Epithelial cell of proximal tubule (primary cell): ENCODE measurements around the gene MT2A. TPM values are rescaled to one million over a fixed set of nuclear protein-coding genes. Genes with fewer than 3 reads are reported as not detected.

Source experiments
- DNase-seq: peaks from one replicate; pipeline ENCODE4 v3.0.0-alpha.2; 2011; ENCODE audit warnings: low read depth
- H3K4me3 ChIP-seq: 2 replicates; pipeline ENCODE4 v1.5.1; 2011; ENCODE audit warnings: low read depth, mild to moderate bottlenecking, low read length
- total RNA-seq: library from RNA; depleted of rRNA; stranded (reverse); fragments of >200 nt; gene quantifications from 2 replicates; pipeline ENCODE4 v1.2.3, GENCODE V29; 2015
- TF ChIP-seq, protein P1 (sequence below): conservative IDR thresholded peaks from 2 replicates; pipeline ENCODE4 v1.5.1; 2012; ENCODE audit warnings: low read depth, mild to moderate bottlenecking, low read length

MT2A gene
- total RNA-seq, 1 donor from 2014 or later: 1,559 TPM

DNA sequence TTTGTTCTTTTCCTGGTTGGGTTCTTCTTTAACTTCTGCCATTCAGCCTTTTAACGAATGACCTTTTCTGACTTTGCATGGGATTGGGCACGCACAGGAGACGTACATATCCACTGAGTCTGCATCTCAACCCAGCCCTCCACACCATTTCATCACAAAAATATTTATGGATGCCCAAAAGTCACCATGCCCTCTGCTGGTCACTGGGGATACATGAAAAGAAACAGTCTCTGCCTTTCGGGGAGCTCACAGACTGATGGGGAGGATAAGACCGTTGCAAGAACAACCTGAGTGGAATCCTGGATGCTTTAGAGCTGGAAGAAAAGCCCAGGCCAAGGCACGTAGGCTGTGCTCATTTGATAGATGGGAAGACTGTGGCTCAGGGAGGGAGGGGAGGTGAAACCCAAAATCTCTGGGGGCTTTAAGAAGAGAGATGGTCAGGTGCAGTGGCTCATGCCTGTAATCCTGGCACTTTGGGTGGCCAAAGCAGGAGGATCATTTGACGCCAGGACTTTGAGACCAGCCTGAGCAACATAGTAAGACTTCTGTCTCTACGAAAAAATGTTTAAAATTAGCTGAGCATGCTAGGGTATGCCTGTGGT, 7.9 kb upstream of the MT2A start:
- TF ChIP-seq, protein P1, sequence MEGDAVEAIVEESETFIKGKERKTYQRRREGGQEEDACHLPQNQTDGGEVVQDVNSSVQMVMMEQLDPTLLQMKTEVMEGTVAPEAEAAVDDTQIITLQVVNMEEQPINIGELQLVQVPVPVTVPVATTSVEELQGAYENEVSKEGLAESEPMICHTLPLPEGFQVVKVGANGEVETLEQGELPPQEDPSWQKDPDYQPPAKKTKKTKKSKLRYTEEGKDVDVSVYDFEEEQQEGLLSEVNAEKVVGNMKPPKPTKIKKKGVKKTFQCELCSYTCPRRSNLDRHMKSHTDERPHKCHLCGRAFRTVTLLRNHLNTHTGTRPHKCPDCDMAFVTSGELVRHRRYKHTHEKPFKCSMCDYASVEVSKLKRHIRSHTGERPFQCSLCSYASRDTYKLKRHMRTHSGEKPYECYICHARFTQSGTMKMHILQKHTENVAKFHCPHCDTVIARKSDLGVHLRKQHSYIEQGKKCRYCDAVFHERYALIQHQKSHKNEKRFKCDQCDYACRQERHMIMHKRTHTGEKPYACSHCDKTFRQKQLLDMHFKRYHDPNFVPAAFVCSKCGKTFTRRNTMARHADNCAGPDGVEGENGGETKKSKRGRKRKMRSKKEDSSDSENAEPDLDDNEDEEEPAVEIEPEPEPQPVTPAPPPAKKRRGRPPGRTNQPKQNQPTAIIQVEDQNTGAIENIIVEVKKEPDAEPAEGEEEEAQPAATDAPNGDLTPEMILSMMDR: peak; percentile 86
- no peak for DNase-seq
- H3K4me3 ChIP-seq: no peak overlapping the region

DNA sequence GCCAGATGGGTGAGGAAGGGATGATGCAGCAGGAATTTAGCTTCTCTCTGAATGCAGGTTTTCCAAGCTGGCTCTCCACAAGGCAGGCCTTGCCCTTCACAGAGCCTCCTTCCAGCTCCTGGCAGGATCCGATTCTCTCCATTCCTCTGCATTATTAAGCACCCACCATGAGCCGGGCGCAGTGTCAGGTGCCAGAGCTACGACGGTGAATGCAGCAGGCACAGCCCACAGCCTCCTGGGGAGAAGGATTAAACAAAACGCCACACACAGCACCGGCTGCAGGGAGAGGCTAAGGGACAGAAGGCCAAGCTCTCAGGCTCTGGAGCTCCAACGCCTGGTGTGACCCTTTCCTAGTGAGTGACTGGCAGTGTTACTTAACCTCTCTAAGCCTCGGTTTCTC, 7.1 kb upstream of the MT2A start:
- H3K4me3 ChIP-seq: no peak overlapping the region
- TF ChIP-seq, protein P1: no peak

DNA sequence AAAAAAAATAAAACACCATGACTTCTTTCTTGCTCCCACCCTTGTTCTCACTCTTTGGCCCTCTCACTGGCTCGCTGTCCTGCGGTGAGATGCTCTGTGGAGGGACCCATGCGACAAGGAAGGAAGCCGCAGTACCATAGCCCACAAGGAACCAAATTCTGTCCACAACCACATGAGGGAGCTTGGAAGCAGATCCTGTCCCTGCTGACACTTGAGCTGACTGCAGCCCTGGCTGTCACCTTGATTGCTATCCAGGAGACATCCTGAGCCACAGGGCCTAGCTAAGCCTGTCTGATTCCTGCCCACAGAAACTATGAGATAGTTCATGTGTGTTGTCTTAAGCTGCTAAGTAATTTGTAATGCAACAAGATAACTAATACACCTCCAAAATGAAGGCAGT, 4.8 kb upstream of the MT2A start:
- TF ChIP-seq, protein P1: peak; percentile 58
- H3K4me3 ChIP-seq: no peak overlapping the region
- no peak for DNase-seq

More for the DNA sequence above, 7.1 kb upstream of the MT2A start:
- DNase-seq: no peak

DNA sequence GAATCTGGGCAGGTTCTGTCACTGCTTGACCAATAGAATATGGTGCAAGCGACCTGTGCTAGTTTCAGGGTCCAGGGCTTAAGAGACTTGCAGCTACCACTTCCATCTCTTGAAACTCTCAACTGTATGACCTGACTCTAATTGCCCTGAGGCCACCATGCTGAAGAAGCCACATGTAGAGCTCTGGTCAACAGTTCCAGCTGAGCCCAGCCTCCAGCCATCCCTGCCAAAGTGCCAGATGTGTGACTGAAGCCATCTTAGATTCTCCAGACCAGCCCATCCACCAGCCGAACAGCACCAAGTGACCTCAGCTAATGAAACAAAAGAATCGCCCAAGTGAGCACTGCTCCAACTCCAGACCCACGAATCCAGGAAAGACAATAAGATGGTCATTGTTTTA, 3.4 kb upstream of the MT2A start:
- DNase-seq: no peak
- no peak overlapping the region for H3K4me3 ChIP-seq
- TF ChIP-seq, protein P1: no peak

DNA sequence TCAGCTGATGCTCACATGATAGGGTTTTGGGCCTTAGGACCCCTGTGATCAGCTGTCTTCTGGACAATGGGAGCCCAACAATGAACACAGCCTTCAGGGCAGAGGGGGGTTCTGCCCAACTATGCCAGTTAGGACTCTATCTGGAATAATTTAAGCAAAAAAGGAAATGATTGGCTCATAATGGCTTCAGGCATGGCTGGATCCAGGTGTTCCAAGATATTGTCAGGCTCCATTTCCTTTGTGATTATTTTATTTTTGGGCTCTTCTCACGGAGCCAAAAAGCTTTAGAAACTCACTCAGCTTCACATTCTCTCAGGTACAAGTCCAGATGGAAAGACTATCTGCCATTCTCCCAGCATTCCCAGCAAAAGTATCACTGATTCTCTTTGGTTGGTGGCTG, 2.9 kb upstream of the MT2A start:
- TF ChIP-seq, protein P1: no peak
- no peak overlapping the region for H3K4me3 ChIP-seq

DNA sequence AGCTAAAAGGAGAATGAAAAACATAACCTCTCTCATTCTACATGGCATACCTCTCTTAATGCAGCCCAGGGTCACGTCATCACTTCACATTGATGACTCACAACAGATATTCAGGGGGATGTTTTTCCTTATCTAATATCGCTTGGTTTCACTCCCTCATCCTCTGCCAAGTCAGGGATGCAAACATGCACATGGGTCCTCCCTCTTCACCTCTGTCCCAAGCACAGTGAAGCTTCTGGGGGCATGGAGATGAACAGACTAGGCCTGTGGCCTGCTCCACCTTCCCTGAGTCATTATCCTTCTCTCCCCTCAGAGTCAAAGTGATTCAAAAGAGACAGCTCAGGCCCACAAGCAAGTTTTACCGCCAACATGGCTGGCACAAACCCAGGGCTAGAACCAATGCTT, 2.3 kb upstream of the MT2A start:
- TF ChIP-seq, protein P1: no peak
- H3K4me3 ChIP-seq: no peak overlapping the region
- no peak for DNase-seq

More for the DNA sequence above, 2.9 kb upstream of the MT2A start:
- DNase-seq: no peak

DNA sequence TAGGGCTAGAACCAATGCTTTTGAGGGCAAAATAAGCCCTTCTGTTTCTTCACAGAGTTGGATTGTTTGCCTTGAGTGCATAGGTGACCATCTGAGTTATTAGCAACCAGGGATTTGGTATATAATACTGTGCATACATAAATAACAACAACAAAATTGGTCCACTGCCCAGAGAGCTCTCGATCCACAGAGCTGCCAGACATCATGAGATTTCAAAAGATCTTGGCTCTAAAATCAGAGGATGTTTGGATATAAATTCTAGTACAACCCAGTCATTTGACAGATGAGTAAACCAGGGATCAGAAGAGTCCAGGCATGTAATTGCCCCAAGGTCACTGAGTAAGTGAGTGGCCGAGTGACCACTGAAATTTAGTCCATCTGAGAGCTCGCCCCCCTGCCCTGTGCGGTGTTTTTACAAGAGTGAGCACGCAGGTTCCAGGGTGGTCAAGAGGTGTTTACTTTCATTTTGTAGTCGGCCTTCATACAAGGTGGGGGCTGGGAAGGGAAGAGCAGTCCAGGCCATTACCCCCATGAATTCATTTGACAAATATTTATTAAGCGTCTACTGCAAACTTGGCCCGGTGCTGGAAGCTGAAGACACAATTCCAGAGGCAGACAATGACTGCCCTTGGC, 1.8 kb upstream of the MT2A start:
- peak overlapping the region; percentile 28 for H3K4me3 ChIP-seq
- DNase-seq: peak; percentile 83
- TF ChIP-seq, protein P1: no peak
